DMS53 treated with DMSO at 0.1 percent for 48 hours (cell line): ENCODE measurements around the gene CRACR2B.

ENCODE experiments used
- DNase-seq: peaks from one replicate; lab custom pipeline; 2025; ENCODE audit not compliant: unreplicated experiment; lab: John Stamatoyannopoulos, UW

CRACR2B gene

GRCh38 chr11:810040-810567 is 17.6 kb upstream of the CRACR2B start:
- DNase-seq, result no peak

DNA sequence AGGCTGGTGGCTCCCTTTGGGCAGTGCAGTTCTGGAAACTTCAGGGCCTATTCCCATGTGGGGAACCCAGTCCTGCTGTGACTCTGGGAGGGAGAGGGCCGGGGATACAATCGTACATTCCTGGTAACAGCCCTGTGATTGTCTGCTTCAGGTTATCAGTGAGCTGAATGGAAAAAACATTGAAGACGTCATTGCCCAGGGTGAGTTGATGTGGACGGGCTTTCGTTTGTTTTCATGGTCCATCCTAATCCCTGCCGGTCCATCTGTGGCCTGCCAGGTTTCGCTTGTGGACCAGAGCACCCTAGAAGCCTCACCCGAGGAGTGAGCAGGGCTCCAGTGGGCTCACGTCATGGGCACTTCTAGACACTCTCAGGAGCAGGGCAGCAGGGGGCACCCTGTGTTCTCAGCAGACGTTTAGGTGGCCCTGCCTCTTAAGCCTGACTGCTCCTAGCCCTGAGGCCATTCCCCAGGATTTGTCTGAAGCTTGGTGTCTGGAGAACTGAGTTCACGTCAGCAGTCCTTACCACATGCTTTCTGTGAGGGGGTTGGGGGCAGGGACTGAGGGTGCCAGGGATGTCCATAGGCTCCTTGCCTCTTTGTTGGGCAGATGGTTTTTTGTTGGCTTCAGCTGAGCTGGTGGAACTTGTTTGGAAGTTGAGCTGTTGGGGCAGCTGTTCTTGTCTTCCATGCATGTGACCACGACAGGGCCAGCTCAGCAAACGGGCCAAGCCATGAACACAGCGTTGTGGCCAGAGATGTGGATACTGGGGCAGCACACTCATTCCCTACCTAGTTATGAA is 16.1 kb upstream of the CRACR2B start:
- DNase-seq, result no peak

DNA sequence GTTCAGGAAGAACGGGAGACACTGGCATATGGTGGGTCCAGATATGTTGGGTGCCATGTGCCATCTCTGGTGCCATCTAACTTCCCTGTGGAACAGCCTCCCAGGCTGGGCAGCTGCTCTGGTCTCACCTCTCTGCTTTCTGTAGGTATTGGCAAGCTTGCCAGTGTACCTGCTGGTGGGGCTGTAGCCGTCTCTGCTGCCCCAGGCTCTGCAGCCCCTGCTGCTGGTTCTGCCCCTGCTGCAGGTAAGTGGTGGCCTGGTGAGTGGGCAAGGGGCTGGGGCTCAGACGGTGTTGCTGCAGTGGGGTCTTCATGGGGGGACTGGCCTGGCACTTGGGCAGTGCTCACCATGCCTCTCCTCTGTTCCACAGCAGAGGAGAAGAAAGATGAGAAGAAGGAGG is 15.3 kb upstream of the CRACR2B start:
- no peak for DNase-seq

GRCh38 chr11:813072-813455 is 14.7 kb upstream of the CRACR2B start:
- no peak for DNase-seq

GRCh38 chr11:813456-814096 is 14.1 kb upstream of the CRACR2B start:
- no peak for DNase-seq

DNA sequence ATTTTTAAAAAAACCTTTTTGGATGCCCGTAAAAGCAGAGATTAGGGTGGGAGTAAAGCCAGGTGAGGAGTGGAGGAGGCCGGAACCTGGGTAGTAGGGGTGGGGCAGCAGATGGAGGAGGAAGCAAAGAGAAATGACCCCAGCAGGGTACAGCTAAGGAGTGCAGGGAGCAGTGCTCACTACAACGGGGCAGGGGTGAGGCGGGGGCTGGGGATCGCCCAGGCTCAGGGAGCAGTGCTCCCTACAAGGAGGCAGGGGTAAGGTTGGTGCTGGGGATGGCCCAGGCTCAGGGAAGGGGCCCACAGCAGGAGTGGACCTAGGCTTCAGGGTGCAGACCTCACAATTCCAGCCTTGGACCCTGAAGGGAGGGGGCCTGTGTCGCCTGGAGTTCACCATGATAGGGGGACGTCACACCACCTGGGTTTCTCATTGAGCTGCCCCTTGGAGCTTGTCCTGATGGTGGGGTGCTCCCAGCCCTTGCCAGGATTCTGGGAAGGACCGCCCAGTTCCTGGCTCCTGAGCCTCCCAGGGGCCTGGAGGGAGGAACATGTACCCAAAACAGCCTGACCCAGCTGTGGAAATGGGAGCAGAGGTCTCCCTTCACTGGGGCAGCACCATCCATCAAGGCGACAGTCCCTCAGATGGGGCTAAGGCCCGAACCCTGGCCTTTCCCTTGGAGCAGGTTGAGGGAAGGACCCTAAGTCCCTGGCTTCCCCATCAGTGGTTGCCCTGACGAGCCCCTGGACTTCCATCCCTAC is 11.9 kb upstream of the CRACR2B start:
- DNase-seq, result no peak

DNA sequence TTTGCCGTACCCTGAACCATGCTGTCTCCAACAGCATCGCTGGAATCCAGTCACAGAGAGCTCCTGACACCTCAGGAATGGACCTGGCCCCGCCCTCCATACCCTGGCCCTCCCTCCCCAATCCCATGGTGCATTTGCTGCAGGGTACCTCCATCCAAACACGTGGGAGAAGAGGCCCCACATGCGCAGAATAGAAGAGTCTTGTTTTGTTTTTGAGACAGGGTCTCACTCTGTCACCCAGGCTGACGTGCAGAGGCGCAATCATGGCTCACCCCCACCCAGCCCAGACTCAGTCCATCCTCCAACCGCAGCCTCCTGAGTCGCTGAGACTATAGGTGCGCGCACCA is 11.3 kb upstream of the CRACR2B start:
- no peak for DNase-seq

DNA sequence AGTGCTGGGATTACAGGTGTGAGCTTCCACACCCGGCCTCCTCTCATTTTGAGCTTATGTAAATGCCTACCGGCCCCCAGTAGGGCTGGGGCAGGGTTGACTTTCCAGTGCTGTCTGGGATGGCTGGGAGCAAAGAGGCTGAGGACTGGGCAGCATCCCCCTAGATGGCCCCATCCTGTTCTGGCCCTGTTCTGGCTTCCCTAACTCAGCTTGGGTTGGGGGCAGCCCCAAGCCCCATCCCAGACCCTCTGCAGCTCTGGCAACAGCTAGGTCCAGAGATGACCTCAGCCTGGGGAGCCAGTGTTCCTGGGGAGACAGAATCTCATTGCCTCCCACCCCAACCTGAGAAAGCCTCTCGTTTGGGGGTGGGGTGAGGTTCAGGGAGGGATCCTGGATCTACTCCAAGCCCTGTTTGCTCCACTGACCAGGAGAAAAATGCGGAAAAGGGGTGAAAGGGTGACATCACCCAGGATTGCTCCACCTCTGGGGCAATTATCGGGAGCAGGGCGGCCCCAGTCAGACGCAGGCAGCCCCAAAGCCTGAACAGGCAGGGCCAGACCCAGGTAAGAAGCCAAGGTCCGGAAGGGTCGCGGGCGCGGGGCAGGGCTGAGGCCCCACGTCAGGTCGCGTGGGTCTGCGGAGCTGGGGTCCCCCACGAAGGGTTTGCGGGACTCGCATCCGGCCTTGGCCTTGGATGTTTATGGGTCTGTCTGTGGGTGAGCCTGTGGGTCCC is 9.2 kb upstream of the CRACR2B start, which contains the start of gene PNPLA2:
PNPLA2 (plus strand) TSS at position 519 of the 733 bp plus-strand sequence. CDS start 805 bp downstream, outside the sequence.
- DNase-seq, result no peak

DNA sequence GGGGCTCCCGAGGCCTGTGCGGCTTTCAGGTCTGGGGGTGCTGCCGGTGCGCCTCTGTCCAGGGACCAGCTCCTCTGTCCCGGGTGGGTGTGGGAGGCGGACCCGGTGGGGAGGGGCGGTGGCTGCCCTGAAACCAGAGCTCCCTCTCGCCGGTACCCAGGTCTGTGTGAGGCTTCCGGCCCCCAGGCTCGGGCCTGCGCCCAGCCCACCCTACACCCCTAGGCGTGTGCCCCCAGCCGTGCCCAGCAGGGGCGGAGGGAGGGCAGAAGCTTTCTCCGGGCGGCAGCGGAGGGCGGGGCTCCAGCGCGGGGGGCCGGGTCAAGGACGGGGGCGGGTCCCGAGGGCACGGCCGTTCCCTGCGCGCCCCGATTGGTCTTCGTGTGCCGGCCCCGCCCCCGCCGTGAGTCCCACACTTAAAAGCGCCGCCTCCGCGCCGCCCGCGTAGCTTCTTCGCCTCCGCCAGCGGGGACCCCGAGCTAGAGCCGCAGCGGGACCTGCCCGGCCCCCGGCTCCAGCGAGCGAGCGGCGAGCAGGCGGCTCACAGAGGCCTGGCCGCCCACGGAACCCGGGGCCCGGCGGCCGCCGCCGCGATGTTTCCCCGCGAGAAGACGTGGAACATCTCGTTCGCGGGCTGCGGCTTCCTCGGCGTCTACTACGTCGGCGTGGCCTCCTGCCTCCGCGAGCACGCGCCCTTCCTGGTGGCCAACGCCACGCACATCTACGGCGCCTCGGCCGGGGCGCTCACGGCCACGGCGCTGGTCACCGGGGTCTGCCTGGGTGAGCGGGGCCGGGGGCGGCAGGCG is 8.4 kb upstream of the CRACR2B start:
- peak; percentile 82 for DNase-seq

DNA sequence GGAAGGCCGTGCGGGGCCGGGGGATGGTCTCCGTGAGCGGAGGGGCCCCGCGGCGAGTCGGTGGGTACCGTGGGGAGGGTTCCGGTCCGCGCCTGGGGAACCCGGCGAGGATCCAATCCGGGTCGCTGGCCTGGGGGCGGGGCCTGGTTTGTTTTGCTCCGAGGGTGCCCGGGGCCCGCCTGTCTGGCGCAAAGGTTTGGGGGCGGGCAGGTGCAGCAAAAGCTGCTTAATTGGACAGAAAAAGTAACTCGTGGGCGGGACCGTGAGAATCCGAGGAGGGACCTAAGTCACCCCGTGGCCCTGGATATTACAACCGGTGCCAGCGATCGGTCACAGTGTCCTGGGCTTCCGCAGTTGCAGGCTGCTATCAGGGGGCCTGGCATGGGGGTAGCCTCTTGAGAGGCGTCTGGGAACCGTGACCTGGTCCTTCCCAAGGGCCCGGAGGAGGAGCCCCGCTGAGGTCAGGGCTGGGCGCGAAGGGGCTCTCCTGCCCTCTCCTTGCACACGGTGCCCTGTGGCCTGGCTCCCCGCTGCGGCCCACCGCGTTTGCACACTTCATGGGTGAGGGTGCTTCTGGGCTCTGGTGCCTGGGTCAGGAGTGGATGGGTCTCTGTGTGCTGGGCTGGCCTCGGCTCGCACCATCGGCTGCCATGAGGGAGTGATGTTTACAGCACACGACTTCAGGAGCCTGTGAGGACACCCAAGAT is 7.6 kb upstream of the CRACR2B start:
- peak; percentile 94 for DNase-seq

- peak; percentile 37 for DNase-seq
Observed at GRCh38 chr11:820655-821511, 6.8 kb upstream of the CRACR2B start.

GRCh38 chr11:821512-822371 is 6.0 kb upstream of the CRACR2B start:
- DNase-seq, result no peak

- DNase-seq, result peak; percentile 68
Observed at GRCh38 chr11:823441-824291, 4.1 kb upstream of the CRACR2B start.

DNA sequence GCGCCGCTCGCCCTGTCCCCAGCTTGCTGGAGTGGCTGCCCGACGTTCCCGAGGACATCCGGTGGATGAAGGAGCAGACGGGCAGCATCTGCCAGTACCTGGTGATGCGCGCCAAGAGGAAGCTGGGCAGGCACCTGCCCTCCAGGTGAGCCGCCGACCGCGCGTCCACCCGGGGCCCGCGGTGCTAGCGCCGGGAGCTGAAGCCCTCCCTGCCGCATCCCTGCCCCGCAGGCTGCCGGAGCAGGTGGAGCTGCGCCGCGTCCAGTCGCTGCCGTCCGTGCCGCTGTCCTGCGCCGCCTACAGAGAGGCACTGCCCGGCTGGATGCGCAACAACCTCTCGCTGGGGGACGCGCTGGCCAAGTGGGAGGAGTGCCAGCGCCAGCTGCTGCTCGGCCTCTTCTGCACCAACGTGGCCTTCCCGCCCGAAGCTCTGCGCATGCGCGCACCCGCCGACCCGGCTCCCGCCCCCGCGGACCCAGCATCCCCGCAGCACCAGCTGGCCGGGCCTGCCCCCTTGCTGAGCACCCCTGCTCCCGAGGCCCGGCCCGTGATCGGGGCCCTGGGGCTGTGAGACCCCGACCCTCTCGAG is 3.3 kb upstream of the CRACR2B start:
- peak; percentile 93 for DNase-seq

- DNase-seq, result peak; percentile 56
Observed at GRCh38 chr11:824942-825341, 2.8 kb upstream of the CRACR2B start.
